Upper lobe of left lung (tissue), 6 donors: ENCODE data around the gene RBPJL. TPM values are rescaled to one million over a fixed set of nuclear protein-coding genes. Genes with fewer than 3 reads are reported as not detected.

ENCODE experiments used
- ATAC-seq, 2 donors: fragments of 200-7000 bp; cut with Tn5 transposase; one replicate each; pipeline ENCODE4 v1.9.1; 2022; ENCODE audit warnings: mild to moderate bottlenecking in 2 of 2, moderate library complexity in 2 of 2; ENCODE audit not compliant: low FRiP score in 2 of 2
- DNase-seq, 2 donors: peaks; one replicate each; pipeline ENCODE4 v3.0.0-alpha.2; 2019 to 2020
- H3K27ac ChIP-seq, 4 donors: fragments of 200-600 bp; sonication (generic); one replicate each; pipeline ENCODE4 v1.5.1; 2016 to 2019
- H3K27me3 ChIP-seq, 4 donors: fragments of 200-600 bp; sonication (generic); one replicate each; pipeline ENCODE4 v1.5.1; 2017 to 2019
- H3K36me3 ChIP-seq, 4 donors: fragments of 200-600 bp; sonication (generic); one replicate each; pipeline ENCODE4 v1.5.1; 2016 to 2019
- H3K4me1 ChIP-seq, 4 donors: fragments of 200-600 bp; sonication (generic); one replicate each; pipeline ENCODE4 v1.5.1; 2018 to 2019
- H3K4me3 ChIP-seq, 4 donors: fragments of 200-600 bp; sonication (generic); one replicate each; pipeline ENCODE4 v1.5.1; 2017 to 2019; ENCODE audit warnings: mild to moderate bottlenecking in 2 of 4, moderate library complexity in 1 of 4
- H3K9me3 ChIP-seq, 4 donors: fragments of 200-600 bp; sonication (generic); one replicate each; pipeline ENCODE4 v1.5.1; 2018 to 2019
- CTCF ChIP-seq, 6 experiments: fragments of 450-650 bp in 4 of 6; fragments of 200-600 bp in 2 of 6; sonication (generic) in 2 of 6; IDR thresholded peaks; one replicate each; pipeline ENCODE4 v1.5.1; 2016 to 2019; ENCODE audit warnings: antibody characterized with exemption in 6 of 6
- EP300 ChIP-seq, 4 donors: sonication (generic); formaldehyde crosslinking; IDR thresholded peaks; one replicate each; pipeline ENCODE4 v1.5.1; 2017; ENCODE audit warnings: antibody characterized with exemption in 4 of 4, control low read depth in 2 of 4
- POLR2A ChIP-seq, 4 donors: fragments of 450-650 bp; IDR thresholded peaks; one replicate each; pipeline ENCODE4 v1.5.1; 2016 to 2017; ENCODE audit warnings: antibody characterized with exemption in 4 of 4, mild to moderate bottlenecking in 2 of 4
- POLR2AphosphoS5 ChIP-seq, 2 donors: sonication (generic); formaldehyde crosslinking; IDR thresholded peaks; one replicate each; pipeline ENCODE4 v1.5.1; 2017; ENCODE audit warnings: antibody characterized with exemption in 2 of 2
- WGBS, 2 donors: methylation state at CpG; one replicate each; pipeline ENCODE4 v1.1.5; 2017 to 2018; 5-methylcytosine and 5-hydroxymethylcytosine counted together
- total RNA-seq, 6 donors: library from RNA; depleted of rRNA in 4 of 6; stranded (reverse); fragments of >200 nt in 4 of 6; gene quantifications; one replicate each; pipeline versions ENCODE4 v1.1.0 to v1.2.1, GENCODE V29; 2016 to 2021
- donor health status: DM: no; HTN: no; CAD: no; lungs with moderate emphysema.
- donor health status: DM: no; HTN: yes; CAD: no; lungs with severe emphysema.

RBPJL gene
- total RNA-seq, 6 donors from 2014 or later, result 0.09 to 0.13 TPM; not detected in 4

GRCh38 chr20:45301824-45302271 lies 4.8 kb upstream of the RBPJL start:
- no peak overlapping the region for H3K4me3 ChIP-seq
- H3K9me3 ChIP-seq, result no peaks in the 10 kb centered on the region
- ATAC-seq, result no peak
- 83 to 90% methylated on average over 5 of the region's 5 CpGs for WGBS, 2 donors
- H3K27ac ChIP-seq, result no peak overlapping the region
- H3K36me3 ChIP-seq, result no peaks in the 10 kb centered on the region
- DNase-seq, result no peak
- no peak for TF ChIP-seq POLR2AphosphoS5 (IDR thresholded peaks at IDR 0.05)
- TF ChIP-seq CTCF (IDR thresholded peaks at IDR 0.05), result no peak
- no peak for TF ChIP-seq EP300 (IDR thresholded peaks at IDR 0.05)
- TF ChIP-seq POLR2A (IDR thresholded peaks at IDR 0.05), result no peak
- H3K27me3 ChIP-seq, result peaks cover 0 to 10% (median 3%) of the 10 kb centered on the region in 4 donors
- peaks cover 0 to 8% (median 1%) of the 10 kb centered on the region in 4 donors for H3K4me1 ChIP-seq

- H3K27ac ChIP-seq, result no peak overlapping the region
- DNase-seq (no peak), ATAC-seq (no peak)
- H3K4me1 ChIP-seq, result peaks cover 0 to 18% (median 3%) of the 10 kb centered on the region in 4 donors
- 72 to 78% methylated on average over 18 to 46 of the region's 47 CpGs for WGBS, 2 donors
- peaks cover 0 to 15% (median 3%) of the 10 kb centered on the region in 4 donors for H3K27me3 ChIP-seq
- no peak for TF ChIP-seq CTCF (IDR thresholded peaks at IDR 0.05)
- TF ChIP-seq POLR2A (IDR thresholded peaks at IDR 0.05), result no peak
- TF ChIP-seq POLR2AphosphoS5 (IDR thresholded peaks at IDR 0.05), result no peak
- no peak for TF ChIP-seq EP300 (IDR thresholded peaks at IDR 0.05)
- no peaks in the 10 kb centered on the region for H3K36me3 ChIP-seq
- H3K9me3 ChIP-seq, result no peaks in the 10 kb centered on the region
- H3K4me3 ChIP-seq, result no peak overlapping the region
Observed at GRCh38 chr20:45303586-45304463, 2.8 kb upstream of the RBPJL start.

- Histone ChIP-seq H3K27ac (no peak overlapping the region), H3K9me3 (no peaks in the 10 kb centered on the region), H3K27me3 (peaks cover 0 to 15% (median 3%) of the 10 kb centered on the region in 4 donors), H3K36me3 (no peaks in the 10 kb centered on the region), H3K4me1 (peaks cover 0 to 18% (median 3%) of the 10 kb centered on the region in 4 donors), H3K4me3 (no peak overlapping the region)
- ATAC-seq, result no peak
- DNase-seq, result peak in 1 of 2 donors; percentile 82
- 80 to 81% methylated on average over 25 to 39 of the region's 43 CpGs for WGBS, 2 donors
- no peak for TF ChIP-seq EP300 (IDR thresholded peaks at IDR 0.05)
- TF ChIP-seq POLR2A (IDR thresholded peaks at IDR 0.05), result no peak
Observed at GRCh38 chr20:45304464-45304999, 2.1 kb upstream of the RBPJL start.

- no peak overlapping the region for H3K4me3 ChIP-seq
- WGBS, 2 donors, result 31 to 51% methylated on average over 3 to 4 of the region's 4 CpGs
- peaks cover 0 to 15% (median 3%) of the 10 kb centered on the region in 4 donors for H3K27me3 ChIP-seq
- H3K4me1 ChIP-seq, result peaks cover 0 to 18% (median 3%) of the 10 kb centered on the region in 4 donors
- no peaks in the 10 kb centered on the region for H3K9me3 ChIP-seq
- no peaks in the 10 kb centered on the region for H3K36me3 ChIP-seq
- DNase-seq, result no peak
- no peak for ATAC-seq
- no peak overlapping the region for H3K27ac ChIP-seq
- TF ChIP-seq POLR2A (IDR thresholded peaks at IDR 0.05), result no peak
- no peak for TF ChIP-seq EP300 (IDR thresholded peaks at IDR 0.05)
- no peak for TF ChIP-seq CTCF (IDR thresholded peaks at IDR 0.05)
- TF ChIP-seq POLR2AphosphoS5 (IDR thresholded peaks at IDR 0.05), result no peak
Observed at GRCh38 chr20:45305262-45305661, 1.4 kb upstream of the RBPJL start.

- Histone ChIP-seq H3K9me3 (no peaks in the 10 kb centered on the region), H3K4me1 (peaks cover 0 to 27% (median 9%) of the 10 kb centered on the region in 4 donors), H3K27me3 (peaks cover 0 to 15% (median 3%) of the 10 kb centered on the region in 4 donors), H3K4me3 (no peak overlapping the region), H3K36me3 (no peaks in the 10 kb centered on the region), H3K27ac (no peak overlapping the region)
- DNase-seq (no peak), ATAC-seq (no peak)
- TF ChIP-seq POLR2AphosphoS5 (IDR thresholded peaks at IDR 0.05) (no peak), EP300 (IDR thresholded peaks at IDR 0.05) (no peak), CTCF (IDR thresholded peaks at IDR 0.05) (no peak), POLR2A (IDR thresholded peaks at IDR 0.05) (no peak)
- 37 to 50% methylated on average over 12 to 16 of the region's 16 CpGs for WGBS, 2 donors
Observed at GRCh38 chr20:45307076-45307640, 518 bp downstream of the RBPJL start.
